ENCODE results near the gene ICAM2.

- no peak for TF ChIP-seq EZH2 (optimal IDR thresholded peaks at IDR 0.05; ENCODE audit: low read depth, low read length)
- TF ChIP-seq, protein P1, sequence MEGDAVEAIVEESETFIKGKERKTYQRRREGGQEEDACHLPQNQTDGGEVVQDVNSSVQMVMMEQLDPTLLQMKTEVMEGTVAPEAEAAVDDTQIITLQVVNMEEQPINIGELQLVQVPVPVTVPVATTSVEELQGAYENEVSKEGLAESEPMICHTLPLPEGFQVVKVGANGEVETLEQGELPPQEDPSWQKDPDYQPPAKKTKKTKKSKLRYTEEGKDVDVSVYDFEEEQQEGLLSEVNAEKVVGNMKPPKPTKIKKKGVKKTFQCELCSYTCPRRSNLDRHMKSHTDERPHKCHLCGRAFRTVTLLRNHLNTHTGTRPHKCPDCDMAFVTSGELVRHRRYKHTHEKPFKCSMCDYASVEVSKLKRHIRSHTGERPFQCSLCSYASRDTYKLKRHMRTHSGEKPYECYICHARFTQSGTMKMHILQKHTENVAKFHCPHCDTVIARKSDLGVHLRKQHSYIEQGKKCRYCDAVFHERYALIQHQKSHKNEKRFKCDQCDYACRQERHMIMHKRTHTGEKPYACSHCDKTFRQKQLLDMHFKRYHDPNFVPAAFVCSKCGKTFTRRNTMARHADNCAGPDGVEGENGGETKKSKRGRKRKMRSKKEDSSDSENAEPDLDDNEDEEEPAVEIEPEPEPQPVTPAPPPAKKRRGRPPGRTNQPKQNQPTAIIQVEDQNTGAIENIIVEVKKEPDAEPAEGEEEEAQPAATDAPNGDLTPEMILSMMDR (IDR thresholded peaks at IDR 0.05; ENCODE audit: low read length): no peak
- TF ChIP-seq EZH2phosphoT487 (IDR thresholded peaks at IDR 0.05; ENCODE audit: low read length): no peak
These were observed 43.9 kb upstream of the ICAM2 start for GRCh38 chr17:64064331-64064730.
